Muscle of back (tissue), 11 donors: ENCODE data around the gene SLC10A7. TPM values are rescaled to one million over a fixed set of nuclear protein-coding genes. Genes with fewer than 3 reads are reported as not detected.

ENCODE experiments used
- DNase-seq, 3 donors: peaks; one replicate each; pipeline versions ENCODE4 v3.0.0 to v3.0.0-alpha.2; 2013
- polyA plus RNA-seq, 10 donors: library from polyadenylated mRNA; unstranded; fragments of 120-200 nt; gene quantifications; one replicate each; pipeline ENCODE4 v1.2.1, GENCODE V29; 2013; ENCODE audit not compliant: insufficient read length in 10 of 10

The SLC10A7 gene
- polyA plus RNA-seq, 10 donors = 6.6 to 9.8 (median 8.0) TPM

DNA sequence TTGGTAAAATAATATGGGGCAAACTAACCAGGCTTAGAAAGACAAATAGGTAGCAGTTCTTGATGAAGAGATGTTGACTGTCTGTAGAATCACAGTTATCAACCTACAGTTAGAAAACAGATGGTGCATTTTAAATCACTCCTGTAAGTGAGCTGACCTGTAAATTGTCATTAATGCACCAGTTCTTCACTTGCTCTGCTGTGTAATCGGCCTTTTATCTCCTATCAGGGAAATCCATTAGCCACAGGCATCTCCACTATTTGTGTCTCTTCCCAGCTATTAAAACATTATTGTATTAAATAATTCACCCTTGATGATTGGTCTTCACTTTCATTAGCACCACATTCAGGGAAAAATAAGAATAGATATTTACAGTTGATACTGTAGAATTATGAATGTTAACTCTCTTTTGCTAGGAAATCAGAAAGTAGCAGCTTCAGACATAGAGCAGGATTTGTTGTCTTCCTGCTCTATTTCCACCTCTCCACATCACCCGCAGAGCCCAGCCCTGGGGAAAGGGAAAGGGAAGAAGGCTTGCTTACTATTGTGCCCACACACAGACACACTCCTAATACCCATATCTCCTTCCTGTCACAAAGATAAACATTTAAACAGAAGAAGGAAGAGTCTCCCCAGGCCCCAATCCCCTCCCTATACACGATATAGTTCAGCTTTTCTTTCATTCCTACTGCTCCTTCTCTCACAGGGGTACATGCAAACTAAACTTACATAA lies 210.3 kb downstream of the SLC10A7 start:
- DNase-seq = no peak

DNA sequence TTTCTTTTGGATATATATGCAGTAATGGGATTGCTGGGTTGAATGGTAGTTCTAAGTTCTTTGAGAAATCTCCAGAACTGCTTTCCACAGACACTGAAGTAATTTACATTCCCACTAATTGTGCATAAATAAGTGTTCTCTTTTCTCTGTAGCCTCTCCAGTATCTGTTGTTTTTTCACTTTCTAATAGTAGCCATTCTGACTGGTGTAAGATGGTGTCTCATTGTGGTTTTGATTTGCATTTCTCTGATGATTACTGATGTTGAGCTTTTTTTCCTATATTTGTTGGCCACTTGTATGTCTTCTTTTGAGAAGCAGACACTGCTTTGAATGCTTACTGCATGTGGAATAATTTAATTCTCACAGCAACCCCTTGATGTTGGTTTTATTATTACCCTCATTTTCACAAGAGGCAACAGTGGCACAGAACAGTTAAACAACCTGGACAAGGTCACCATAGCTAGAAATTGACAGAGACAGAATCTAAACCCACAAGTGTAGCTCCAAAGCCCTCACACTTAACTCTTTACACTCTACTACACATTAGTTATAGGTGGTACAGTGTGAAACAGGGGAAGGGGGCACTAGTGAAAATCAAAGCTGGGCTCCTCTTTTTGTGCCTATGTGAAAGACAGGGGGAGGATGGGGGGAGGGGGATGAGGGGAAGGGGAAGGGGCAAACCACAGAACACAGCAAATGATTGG lies 211.3 kb downstream of the SLC10A7 start:
- no peak for DNase-seq

DNA sequence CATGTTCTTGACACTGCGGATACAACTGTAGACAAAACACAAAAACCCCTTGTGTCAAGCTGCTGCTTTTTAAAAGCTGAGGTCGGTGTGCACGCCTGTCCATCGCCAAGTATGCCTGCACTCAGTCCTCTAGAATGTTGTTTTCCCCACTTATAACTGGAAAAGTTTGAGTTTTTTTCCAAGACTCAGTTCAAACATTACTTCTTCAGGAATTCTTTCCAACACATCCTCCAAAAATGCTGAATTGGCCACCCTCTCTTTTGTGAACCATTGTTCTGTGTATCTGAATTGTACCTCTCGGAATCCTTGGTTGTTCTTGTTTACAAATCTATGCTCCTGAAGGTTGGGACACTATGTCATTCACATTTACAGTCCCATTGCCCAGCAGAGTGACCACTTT lies 212.8 kb downstream of the SLC10A7 start:
- DNase-seq = peak; percentile 14 to 45 (median 44)

DNA sequence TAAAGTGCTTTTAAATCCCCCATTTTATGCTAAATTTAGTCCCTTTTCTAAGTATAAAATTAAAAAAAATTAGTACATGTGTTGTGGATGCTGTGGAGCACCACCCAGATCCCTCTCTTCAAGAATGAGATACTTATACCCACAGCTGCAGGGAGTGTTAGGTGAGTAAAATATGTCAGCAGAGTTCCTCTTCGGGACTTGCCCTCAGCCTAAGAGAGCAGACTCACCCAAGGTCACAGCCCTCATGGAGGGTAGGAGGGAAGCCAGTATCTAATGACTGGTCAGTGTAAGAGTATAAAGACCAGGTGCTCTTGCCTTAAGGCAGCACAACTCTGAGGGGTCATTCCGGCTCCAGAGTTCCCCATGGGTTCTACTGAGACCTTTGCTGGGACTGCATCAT lies 218.9 kb downstream of the SLC10A7 start:
- DNase-seq = no peak

DNA sequence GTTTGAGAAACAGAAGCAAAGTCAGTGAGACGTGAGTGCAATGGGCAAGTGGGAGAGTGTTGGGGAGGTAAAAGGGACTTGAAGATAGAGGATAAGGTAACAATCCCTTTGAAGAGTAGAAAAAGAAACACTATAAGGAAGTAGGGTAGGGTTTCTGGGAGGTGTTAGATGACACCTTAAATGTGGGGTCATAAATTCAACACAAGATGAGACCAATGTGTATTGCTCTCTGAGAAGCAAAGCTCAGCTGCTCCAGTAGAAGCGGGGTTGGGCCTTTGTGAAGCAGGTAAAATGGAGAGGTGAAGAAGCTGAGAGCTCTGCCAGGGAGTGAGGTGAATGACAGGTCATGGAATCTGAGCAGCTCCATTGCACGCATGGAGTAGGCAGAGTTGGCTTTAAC lies 222.1 kb downstream of the SLC10A7 start:
- DNase-seq = no peak

DNA sequence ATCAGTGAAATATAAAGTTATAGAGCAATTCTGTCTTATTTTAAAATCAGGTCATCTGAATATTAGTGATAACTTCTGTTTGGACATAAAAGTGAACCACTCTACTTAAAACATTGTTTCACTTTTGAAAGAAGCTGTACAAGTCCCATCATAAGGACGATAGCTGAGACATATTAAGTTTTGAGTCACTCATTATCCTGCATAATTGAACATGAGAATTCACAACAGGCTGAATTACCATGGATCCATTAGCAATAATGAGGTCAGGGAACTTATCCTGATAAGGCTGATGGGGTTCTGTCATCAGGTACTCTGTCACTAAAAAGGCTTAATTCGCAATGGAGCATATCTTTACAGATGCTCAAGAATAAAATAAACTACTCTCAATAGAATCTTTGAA lies 227.0 kb downstream of the SLC10A7 start:
- no peak for DNase-seq

DNA sequence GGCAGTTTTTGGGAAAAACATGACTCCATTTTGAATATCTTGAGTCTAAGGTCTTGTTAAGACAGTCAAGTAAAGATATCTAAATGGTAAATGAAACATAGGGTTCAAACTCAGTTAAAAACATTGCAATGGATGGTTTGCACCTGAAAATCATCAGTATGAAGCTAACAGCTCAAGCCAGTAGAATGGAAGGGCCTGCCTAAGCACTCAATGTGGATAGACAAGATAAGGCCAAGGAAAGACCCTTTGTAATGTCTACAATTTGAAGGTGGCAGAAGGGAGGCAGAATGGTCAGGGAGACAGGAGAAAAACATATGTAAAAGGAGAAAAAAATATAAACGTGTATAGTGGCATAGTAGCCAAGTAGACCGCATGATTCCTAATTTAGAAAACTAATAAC lies 229.2 kb downstream of the SLC10A7 start:
- DNase-seq = no peak

DNA sequence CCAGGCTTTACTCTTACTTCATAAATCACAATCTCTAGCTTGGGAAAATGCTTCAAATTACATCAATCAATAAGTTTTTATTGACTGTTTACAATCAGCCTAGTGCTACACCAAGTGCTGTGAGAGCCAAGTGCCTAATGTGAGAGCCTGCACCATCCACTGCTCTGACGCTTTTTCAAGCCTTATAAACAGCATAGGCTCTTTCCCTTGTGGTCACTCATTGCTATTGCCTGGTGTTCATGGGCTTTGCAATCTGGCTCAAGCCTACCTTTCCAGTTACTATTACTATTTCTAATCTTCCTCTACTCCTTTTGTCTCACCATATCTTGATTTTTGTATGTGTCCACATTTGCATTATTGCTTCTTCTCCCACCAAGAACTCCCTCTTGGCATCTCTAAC lies 230.4 kb downstream of the SLC10A7 start:
- no peak for DNase-seq

DNA sequence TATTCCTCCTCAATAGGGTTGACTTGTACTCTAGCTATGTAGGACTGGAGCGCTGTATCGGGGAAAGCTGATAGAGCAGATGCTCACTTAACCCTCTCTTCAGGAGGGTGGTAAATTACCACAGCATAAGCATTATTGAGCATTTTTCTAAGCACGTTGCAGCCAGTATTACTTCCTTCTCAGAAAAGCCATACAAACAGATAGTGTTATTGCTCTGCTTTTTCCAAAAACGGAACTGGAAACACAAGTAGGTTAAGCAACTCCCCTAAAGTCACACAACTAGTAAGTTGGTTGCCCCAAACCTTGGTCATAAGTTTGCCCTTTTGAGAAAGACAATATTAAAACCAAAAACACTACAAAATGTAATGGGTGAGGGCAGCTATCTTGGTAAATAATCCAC lies 233.5 kb downstream of the SLC10A7 start:
- DNase-seq = no peak

DNA sequence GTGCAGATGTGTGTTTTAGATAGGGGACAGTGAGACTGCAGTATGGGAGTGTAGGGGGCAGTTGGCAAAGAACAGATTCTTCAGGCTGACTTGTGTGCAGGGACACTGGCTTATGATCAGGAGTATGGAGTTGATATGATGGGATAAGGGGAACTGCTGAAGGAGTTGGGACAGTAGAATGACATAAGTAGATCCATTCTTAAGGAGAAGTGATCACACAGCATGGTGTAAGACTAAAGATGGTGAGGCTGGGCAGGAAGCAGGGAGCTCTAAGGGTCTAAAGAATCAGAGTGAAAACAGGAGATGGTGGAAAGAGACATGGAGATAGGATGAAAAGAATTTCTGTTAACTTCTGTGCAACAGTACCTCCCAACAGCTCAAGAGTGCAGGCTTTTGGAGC lies 236.7 kb downstream of the SLC10A7 start:
- no peak for DNase-seq

DNA sequence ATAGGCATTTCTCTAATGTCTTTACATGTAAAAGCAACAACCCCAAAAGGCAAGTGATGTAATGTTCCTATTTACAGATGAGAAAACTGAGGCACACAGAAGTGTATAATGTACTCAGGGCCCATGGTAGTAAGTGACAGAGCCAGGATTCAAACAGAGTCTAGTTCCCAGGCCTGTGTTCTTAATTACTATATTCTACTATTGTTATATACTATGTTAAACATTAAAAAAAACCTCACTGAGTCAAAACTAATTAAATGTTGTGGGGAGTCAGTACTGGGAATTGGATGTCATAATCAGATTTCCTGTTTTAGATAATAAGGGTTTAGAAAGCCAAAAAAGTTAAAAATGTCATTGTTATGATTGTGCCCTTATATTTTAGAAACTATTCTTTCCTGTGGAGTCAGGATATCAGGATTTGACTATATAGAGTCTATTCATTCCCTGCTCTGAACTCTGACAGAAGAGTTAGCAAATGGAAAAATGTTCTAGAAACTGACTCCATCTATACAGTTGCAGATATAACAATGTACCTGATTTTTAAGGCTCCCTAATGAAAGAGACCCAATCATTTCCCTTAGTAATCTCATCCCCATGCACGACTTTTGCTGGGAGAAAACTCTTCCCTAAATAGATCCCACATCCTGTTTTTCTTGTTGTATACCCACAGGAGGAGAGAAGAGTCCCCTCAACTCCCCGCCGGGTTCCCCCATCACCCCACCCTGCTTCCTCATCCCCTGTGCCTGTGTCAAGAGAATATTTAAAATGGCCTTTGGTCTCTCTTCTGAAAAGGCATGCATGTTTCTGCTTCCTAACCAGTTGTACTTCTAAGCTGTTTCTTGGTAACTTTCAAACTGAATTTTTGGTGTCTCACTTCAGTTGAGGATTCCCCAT lies 237.7 kb downstream of the SLC10A7 start:
- no peak for DNase-seq

DNA sequence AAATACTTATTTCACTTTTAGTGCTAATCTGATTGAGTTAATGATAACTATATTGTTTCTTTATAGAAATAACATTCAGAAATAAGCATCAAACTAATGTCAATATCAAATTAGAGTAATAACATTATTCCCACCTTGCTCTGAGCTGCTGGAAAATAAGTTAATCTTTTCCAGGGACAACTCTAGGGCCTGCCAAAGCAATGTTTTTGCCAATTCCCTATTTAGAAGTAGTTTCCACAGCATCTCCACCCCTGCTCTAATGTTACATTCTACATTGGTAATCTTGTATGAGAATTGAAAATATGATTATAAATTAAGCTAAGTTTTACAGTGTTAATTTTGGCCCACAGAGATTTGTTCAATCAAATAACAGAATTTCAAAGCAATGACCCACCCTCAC lies 239.1 kb downstream of the SLC10A7 start:
- DNase-seq = peak in 2 of 3 donors; percentile 45 to 55

DNA sequence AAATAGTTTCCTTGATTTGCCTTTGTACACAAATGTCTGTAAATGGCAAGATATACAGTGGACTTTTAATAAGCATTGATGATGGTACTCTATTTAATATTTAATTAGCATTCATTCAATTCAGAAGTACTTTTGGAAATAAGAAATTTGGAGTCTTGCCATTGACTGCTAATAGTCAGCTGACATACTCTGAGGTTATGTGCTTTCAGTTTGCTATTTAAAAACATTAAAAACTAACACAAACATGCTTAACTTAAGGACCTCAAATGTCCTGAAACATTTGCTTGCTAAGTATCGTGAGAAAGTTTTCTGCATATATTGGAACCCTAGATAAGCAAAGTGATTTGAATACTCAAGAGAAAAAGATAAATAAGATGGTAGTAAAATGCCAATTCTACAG lies 242.8 kb downstream of the SLC10A7 start:
- DNase-seq = no peak

DNA sequence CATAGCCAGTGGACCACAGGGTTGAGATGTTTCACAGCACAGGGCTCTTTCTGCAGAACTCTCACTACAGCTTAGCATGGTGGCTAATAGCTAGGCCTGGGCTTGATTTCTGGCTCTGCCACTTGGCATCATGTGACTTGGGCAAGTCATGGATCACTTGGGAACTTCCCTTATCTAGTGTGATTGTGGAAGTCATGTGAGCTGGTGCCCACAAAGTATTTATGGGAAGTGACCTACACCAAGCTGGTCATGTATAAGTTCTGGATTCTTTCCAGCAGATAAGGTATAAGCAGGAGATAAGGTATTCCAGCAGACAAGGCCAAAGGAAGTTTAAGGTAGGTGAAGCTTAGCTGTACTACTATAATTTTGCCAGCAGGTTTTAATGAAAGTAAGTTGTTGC lies 246.4 kb downstream of the SLC10A7 start:
- no peak for DNase-seq

DNA sequence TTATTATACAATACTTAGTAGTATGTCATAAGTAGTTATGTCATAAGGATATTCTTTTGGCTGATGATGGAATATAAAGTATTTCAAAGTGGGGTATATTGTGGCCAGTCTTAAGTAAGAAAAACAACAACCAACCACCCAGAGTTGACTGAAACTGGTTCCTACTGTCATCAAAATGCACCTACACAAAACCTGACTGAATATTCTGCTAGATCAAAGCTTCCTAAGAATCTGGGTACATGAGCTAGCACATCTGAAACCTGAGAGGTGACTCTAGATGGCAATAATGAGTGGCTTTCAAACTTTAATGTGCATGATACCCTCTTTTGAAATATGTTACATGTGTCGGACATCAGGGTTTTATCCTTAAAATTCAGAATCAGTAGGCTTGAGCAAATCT lies 247.0 kb downstream of the SLC10A7 start:
- no peak for DNase-seq

DNA sequence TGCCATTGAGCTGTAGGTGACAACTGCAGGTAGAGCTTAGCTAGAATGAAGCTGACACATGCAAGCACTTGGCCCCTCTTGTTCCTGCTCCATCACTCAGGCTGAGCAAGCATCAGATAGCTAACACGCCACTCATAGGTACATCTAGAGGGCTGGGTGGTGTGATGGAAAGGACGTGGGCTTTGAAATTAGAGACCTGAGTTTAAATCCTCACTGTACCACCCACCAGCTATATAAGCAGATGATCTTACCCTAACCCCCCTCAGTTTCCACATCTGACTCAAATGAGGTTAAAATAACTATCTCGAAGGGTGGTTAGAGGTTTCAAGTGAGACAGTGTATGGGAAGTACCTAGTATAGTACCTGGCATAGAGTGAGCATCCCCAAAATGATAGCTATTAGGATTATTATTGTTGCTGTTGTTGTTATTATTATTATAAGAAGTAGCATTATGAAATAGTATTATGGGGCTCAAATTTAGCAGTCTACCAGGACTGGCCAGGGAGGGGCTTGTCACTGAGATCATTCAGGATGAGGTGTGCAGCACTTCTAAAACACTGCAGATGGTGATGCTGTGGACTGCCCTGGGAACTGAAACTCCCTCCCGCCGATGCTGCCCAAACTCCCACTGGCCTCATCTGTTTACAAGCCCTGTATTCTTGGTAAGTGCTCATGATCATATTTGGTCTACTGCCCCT lies 248.4 kb downstream of the SLC10A7 start:
- no peak for DNase-seq

DNA sequence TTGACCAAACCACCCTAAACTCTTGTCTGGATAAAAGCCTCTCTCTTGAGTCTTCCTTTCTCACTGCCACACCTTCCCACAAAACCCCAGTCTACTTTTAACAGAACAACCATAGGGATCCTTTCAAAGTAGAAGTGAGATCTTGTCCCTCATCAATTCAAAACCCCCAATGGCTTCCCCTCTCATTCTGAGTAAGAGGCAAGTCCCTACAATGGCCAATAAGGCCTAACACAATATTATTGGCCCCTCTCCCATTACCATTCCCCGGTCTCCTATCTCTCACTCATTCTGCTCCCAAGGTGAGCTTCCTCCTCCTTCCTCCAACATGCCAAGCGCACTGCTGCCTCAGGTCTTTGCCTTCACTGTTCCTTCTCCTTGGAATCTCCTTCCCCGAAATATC lies 250.3 kb downstream of the SLC10A7 start:
- DNase-seq = no peak

DNA sequence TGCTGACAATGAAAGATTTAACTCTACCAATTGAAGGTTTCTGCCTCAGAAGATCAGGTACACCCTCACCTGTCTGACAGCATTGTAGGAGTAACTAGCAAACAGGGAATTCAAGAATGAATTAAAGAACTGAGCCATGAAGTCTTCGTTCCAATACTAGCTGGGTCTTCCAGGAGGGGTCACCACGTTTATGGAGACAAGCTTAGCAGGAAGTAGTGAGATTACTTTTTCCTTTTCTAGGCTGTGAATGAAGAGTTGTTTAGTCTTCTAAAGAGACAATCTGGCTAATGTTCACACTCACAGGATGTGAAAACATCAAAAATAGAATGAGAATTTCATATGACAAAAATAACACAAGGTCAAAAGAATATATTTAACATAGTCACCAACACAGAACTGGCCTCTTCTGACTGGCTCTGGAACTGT lies 252.5 kb downstream of the SLC10A7 start:
- no peak for DNase-seq

DNA sequence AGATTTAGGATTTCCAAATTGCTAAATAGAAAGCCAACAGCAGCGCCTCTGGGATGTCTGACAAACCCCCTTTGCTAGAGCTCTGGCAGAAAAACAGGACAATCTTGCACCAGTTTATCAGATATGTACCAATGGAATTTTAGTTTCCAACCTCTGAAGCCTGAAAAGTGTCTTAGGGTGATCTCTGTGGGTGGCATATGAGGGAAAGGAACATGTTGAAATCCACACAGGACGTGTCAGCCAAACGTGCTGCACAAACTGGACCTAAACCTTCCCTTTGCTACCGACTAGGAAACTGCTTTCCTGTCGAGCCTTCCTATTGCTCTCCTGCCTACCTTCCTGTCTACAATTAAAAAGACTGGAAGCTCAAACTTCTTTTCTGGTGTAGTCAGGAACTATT lies 253.9 kb downstream of the SLC10A7 start:
- no peak for DNase-seq

DNA sequence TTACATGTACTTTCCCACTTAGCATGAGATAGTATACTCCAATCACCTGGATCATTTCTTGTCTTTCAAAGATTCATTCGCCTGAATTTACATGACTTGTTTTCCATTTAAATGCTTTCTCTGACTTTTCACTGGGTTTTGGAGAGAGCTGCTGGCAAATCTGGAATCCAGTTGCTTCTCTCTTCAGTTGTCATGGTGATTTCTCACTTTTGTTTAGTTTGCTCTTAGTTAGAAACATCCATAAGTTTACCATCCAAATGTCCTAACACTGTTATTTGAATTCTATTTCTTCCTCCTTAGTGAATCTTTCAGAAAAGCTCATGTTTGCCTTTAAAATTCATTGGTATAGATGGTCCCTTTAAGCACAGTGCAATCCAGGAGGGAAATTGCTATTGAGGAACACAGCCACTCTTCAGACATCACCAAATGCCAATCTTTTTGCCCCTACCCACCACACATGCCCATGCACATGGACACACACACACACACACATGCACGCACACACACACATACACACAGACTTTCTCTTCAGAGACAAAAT lies 255.7 kb downstream of the SLC10A7 start:
- no peak for DNase-seq

DNA sequence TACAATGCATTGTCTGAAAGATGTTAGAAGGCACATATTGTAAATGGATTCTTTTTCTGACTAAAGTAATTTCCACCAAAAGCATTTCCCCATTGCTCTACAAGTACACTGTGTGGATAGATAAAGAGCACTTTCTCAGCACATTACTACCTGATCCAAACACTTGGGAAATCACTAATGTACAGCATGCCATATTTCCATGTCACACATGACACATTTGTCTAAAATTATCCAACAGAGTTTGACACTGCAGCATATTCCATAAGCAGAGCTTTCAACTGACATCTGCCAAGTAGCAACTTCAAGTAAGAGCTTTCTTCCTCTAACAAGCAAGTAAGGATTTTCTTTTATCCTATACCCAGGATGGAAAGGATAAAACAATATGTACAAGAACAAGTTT lies 257.9 kb downstream of the SLC10A7 start:
- DNase-seq = no peak

DNA sequence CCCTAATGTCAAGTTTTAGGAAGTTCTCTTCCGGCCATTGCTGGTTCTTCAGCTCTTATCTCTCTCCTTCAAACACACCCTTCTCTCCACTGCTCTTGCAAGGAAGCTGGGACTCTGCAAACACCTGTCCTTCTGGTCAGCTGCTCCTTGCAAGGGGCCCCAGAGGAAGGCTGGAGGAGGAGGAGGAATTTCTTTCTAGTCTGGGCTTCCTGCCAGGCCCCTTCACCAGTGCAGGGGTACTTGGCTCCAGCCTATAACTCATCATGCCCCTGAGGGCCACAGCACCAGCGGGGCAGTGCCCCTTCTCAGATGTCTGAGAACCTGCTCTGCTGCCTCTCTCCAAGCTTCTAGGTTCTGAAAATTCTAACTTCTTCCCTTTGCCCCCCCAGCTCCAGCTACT lies 260.7 kb downstream of the SLC10A7 start:
- DNase-seq = peak in 1 of 3 donors; percentile 41
